SK-N-SH treated with all-trans-retinoic acid at 6 μM for 48 hours (cell line): Measurements from ENCODE around the gene KRT17.
"Not testable (repeated sequence)": the region's sequence is repeated elsewhere in the genome, so short reads cannot be mapped to it uniquely, and the experiment has no call there.

Experiments used
- RARB ChIP-seq: fragments of 250-450 bp; sonication (Bioruptor Pico); IDR thresholded peaks from 2 replicates; pipeline ENCODE4 v1.8.0; 2021; ENCODE audit warnings: mild to moderate bottlenecking, moderate library complexity
- ZC3H10 ChIP-seq: fragments of 250-450 bp; sonication (Bioruptor Pico); IDR thresholded peaks from 2 replicates; pipeline ENCODE4 v1.5.1; 2021; ENCODE audit warnings: mild to moderate bottlenecking, moderate library complexity
- ZNF8 ChIP-seq: fragments of 450-650 bp; formaldehyde crosslinking; IDR thresholded peaks from 2 replicates; pipeline ENCODE4 v1.5.0; 2020; ENCODE audit warnings: mild to moderate bottlenecking, moderate library complexity

GRCh38 chr17:41628073-41628370 lies 3.6 kb upstream of the KRT17 start:
- not testable (repeated sequence) for TF ChIP-seq ZC3H10; ZNF8 (CRISPR knock-in tag); RARB
